GM23248 (cell line): Measurements from ENCODE around the gene CAMTA1. TPM values are rescaled to one million over a fixed set of nuclear protein-coding genes. Genes with fewer than 3 reads are reported as not detected.
A peak's percentile ranks its signal among the peaks of the same experiment; 100 is the strongest.

Experiments
- DNase-seq: peaks from one replicate; pipeline ENCODE4 v3.0.0-alpha.2; 2015
- H2AFZ ChIP-seq: fragments of 200-600 bp; sonication (generic); 2 replicates; pipeline ENCODE4 v1.6.1; 2016; ENCODE audit warnings: antibody characterized with exemption
- H3F3A ChIP-seq: fragments of 200-600 bp; sonication (generic); 2 replicates; pipeline ENCODE4 v1.6.1; 2016; ENCODE audit warnings: mild to moderate bottlenecking, antibody characterized with exemption, mixed run types; ENCODE audit not compliant: insufficient read depth
- H3K27ac ChIP-seq: fragments of 200-600 bp; sonication (generic); 2 replicates; pipeline ENCODE4 v1.5.1; 2016; ENCODE audit warnings: mild to moderate bottlenecking
- H3K27me3 ChIP-seq: fragments of 200-600 bp; sonication (generic); replicated peaks from 2 replicates; pipeline ENCODE4 v1.6.1; 2016; ENCODE audit warnings: mild to moderate bottlenecking; ENCODE audit not compliant: insufficient read depth
- H3K36me3 ChIP-seq: fragments of 200-600 bp; sonication (generic); 2 replicates; pipeline ENCODE4 v1.6.1; 2016; ENCODE audit warnings: low read depth, mild to moderate bottlenecking
- H3K4me1 ChIP-seq: fragments of 200-600 bp; sonication (generic); 2 replicates; pipeline ENCODE4 v1.6.1; 2016; ENCODE audit warnings: mild to moderate bottlenecking; ENCODE audit not compliant: insufficient read depth
- H3K4me2 ChIP-seq: fragments of 200-600 bp; sonication (generic); one replicate; pipeline ENCODE4 v1.6.1; 2016; ENCODE audit warnings: mild to moderate bottlenecking; ENCODE audit not compliant: unreplicated experiment
- H3K4me3 ChIP-seq: fragments of 200-600 bp; sonication (generic); 2 replicates; pipeline ENCODE4 v1.5.1; 2016; ENCODE audit warnings: mild to moderate bottlenecking
- H3K79me2 ChIP-seq: fragments of 200-600 bp; sonication (generic); 2 replicates; pipeline ENCODE4 v1.6.1; 2016; ENCODE audit warnings: mild to moderate bottlenecking; ENCODE audit not compliant: insufficient read depth
- H3K9ac ChIP-seq: fragments of 200-600 bp; sonication (generic); 2 replicates; pipeline ENCODE4 v1.6.1; 2016; ENCODE audit warnings: mild to moderate bottlenecking
- H3K9me2 ChIP-seq: fragments of 200-600 bp; sonication (generic); 2 replicates; pipeline ENCODE4 v1.6.1; 2016; ENCODE audit warnings: mixed run types, mild to moderate bottlenecking, moderate library complexity; ENCODE audit not compliant: insufficient read depth
- H3K9me3 ChIP-seq: fragments of 200-600 bp; sonication (generic); one replicate; pipeline ENCODE4 v1.6.1; 2017; ENCODE audit warnings: low read depth
- H4K20me1 ChIP-seq: fragments of 200-600 bp; sonication (generic); 2 replicates; pipeline ENCODE4 v1.6.0; 2016; ENCODE audit not compliant: insufficient read depth
- EZH2 ChIP-seq: fragments of 200-600 bp; sonication (generic); IDR thresholded peaks from 2 replicates; pipeline ENCODE4 v1.6.1; 2018; ENCODE audit warnings: antibody characterized with exemption, mild to moderate bottlenecking; ENCODE audit not compliant: insufficient read depth, poor library complexity, severe bottlenecking
- EZH2phosphoT487 ChIP-seq: fragments of 200-600 bp; sonication (generic); IDR thresholded peaks from 2 replicates; pipeline ENCODE4 v1.6.1; 2018; ENCODE audit warnings: antibody characterized with exemption, moderate library complexity, mild to moderate bottlenecking, low read depth; ENCODE audit not compliant: insufficient read depth
- WGBS, 2 experiments: methylation state at CpG; one replicate each; pipeline ENCODE4 v1.1.6; 2015 to 2017; ENCODE audit warnings: low lambda C conversion rate in 2 of 2, low coverage in 1 of 2; ENCODE audit errors: missing lambda C conversion rate in 2 of 2; 5-methylcytosine and 5-hydroxymethylcytosine counted together
- in situ Hi-C: fragments of 300-500 bp; cut with MboI; formaldehyde crosslinking; loops from 2 replicates; pipeline ENCODE4 v1.15.0; 2020
- polyA plus RNA-seq: library from polyadenylated mRNA; unstranded; fragments of >200 nt; fragmentation: Nextera tagmentation; extraction: Ambion mirVana; gene quantifications from 2 replicates; pipeline ENCODE4 v1.2.1, GENCODE V29; 2016
- total RNA-seq: library from RNA; depleted of rRNA; stranded (reverse); fragments of >200 nt; shearing (Covaris generic); gene quantifications from 2 replicates; pipeline ENCODE4 v1.2.3, GENCODE V29; 2014

Gene CAMTA1
- total and polyA plus RNA-seq, 2 experiments from 2014 or later = 50.1 to 165 TPM

GRCh38 chr1:7554385-7555235, 769.4 kb downstream of the CAMTA1 start:
- Histone ChIP-seq H3K27me3 (no peaks in the 10 kb centered on the region), H3K4me2 (no peak overlapping the region), H3K79me2 (no peaks in the 10 kb centered on the region), H3K4me1 (peaks cover 8% of the 10 kb centered on the region), H2AFZ (no peak overlapping the region), H3F3A (no peaks in the 10 kb centered on the region), H4K20me1 (no peaks in the 10 kb centered on the region), H3K9ac (no peak overlapping the region), H3K9me2 (no peaks in the 10 kb centered on the region), H3K9me3 (no peaks in the 10 kb centered on the region), H3K27ac (no peak overlapping the region), H3K4me3 (no peak overlapping the region), H3K36me3 (no peaks in the 10 kb centered on the region)
- in situ Hi-C loops = no loop called here
- no peak for DNase-seq
- 55 to 62% methylated on average over 8 of the region's 8 CpGs for WGBS, 2 experiments
- no peak for TF ChIP-seq EZH2phosphoT487
- TF ChIP-seq EZH2 = no peak

DNA sequence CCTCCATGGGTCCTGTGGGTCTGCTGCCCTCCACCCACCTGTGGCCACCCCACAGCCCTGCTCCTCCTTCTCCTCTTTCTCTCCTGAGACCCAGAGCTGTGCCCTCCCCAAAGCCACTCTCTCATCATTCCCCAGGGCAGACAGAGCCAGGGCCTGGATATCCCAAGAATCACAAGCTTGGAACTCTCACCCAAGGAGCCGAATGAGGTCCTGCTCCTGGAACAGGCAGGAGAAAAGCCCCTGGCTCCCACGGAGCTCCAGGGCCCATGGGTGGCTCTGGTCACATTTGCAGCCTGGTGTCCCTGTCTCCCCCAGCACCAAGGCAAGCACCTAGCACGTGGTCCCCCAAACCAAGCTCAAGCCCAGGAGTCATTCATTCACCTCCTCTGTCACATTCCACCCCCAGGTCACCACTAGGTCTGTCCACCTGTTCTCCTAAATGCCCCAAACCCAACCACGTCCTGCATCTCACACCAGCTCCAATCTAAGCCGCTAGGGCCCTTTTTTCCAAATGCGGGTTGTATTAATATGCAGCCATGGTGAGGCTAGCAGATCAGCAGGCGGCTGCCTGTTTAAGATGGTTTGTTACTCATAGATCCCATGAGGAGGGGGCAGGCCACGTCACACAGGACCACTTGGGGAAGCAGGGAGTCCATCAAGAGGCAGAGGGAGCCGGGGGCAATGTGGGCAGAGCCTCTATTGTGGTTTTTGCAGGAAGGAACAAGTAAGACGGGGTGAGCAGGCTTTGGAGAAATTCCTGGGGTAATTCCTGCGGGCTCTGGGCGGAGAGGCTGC, 770.3 kb downstream of the CAMTA1 start:
- Histone ChIP-seq H3K9ac (no peak overlapping the region), H3K27me3 (no peaks in the 10 kb centered on the region), H3K9me2 (no peaks in the 10 kb centered on the region), H4K20me1 (no peaks in the 10 kb centered on the region), H3K4me1 (no peaks in the 10 kb centered on the region), H3K36me3 (no peaks in the 10 kb centered on the region), H3K4me3 (no peak overlapping the region), H3K27ac (no peak overlapping the region), H3K4me2 (no peak overlapping the region), H3K79me2 (no peaks in the 10 kb centered on the region), H2AFZ (no peak overlapping the region), H3F3A (no peaks in the 10 kb centered on the region), H3K9me3 (no peaks in the 10 kb centered on the region)
- DNase-seq = no peak
- WGBS, 2 experiments = 63 to 72% methylated on average over 12 of the region's 12 CpGs
- in situ Hi-C loops = no loop called here
- TF ChIP-seq EZH2phosphoT487 (no peak), EZH2 (no peak)

- no peaks in the 10 kb centered on the region for H3K36me3 ChIP-seq
- H3K27me3 ChIP-seq = no peaks in the 10 kb centered on the region
- 28 to 32% methylated on average over 10 of the region's 10 CpGs for WGBS, 2 experiments
- DNase-seq = peak; percentile 32
- H4K20me1 ChIP-seq = no peaks in the 10 kb centered on the region
- no peaks in the 10 kb centered on the region for H3F3A ChIP-seq
- in situ Hi-C loops = no loop called here
- H2AFZ ChIP-seq = no peak overlapping the region
- H3K79me2 ChIP-seq = no peaks in the 10 kb centered on the region
- H3K27ac ChIP-seq = no peak overlapping the region
- H3K9me3 ChIP-seq = no peaks in the 10 kb centered on the region
- TF ChIP-seq EZH2 = no peak
- no peak for TF ChIP-seq EZH2phosphoT487
- no peak overlapping the region for H3K4me3 ChIP-seq
- no peak overlapping the region for H3K9ac ChIP-seq
- H3K9me2 ChIP-seq = no peaks in the 10 kb centered on the region
- H3K4me2 ChIP-seq = no peak overlapping the region
- H3K4me1 ChIP-seq = no peaks in the 10 kb centered on the region
These were observed 772.1 kb downstream of the CAMTA1 start for GRCh38 chr1:7557301-7557891.

DNA sequence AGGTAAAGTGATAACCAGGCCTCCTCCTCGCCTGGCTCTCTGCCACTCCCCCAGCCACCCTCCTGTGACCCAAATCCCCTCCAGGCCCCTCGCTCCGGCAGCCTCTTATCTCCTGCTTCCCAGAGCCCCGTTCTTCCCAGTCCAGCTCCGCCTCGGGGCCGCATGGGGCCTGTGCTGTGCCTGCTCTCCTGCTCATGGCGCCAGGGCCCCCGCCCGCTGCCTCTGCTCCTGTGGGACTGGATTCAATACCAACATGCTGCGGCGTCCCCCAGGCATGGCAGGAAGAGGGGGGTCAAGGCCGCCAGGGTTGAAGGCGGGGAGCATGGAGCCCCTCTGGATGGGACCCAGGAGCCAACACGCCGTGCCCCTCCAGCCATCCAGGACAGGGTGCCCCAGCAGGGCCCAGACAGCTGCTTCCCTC, 772.8 kb downstream of the CAMTA1 start:
- no peak overlapping the region for H3K9ac ChIP-seq
- no peak overlapping the region for H3K4me2 ChIP-seq
- H3K27me3 ChIP-seq = no peaks in the 10 kb centered on the region
- in situ Hi-C loops = no loop called here
- TF ChIP-seq EZH2phosphoT487 = no peak
- no peak for TF ChIP-seq EZH2
- no peak for DNase-seq
- H3K79me2 ChIP-seq = no peaks in the 10 kb centered on the region
- H3K27ac ChIP-seq = no peak overlapping the region
- H3K9me3 ChIP-seq = no peaks in the 10 kb centered on the region
- H2AFZ ChIP-seq = no peak overlapping the region
- no peak overlapping the region for H3K4me3 ChIP-seq
- H3K4me1 ChIP-seq = no peaks in the 10 kb centered on the region
- no peaks in the 10 kb centered on the region for H3K36me3 ChIP-seq
- no peaks in the 10 kb centered on the region for H4K20me1 ChIP-seq
- H3K9me2 ChIP-seq = no peaks in the 10 kb centered on the region
- no peaks in the 10 kb centered on the region for H3F3A ChIP-seq
- WGBS, 2 experiments = 71 to 75% methylated on average over 15 to 16 of the region's 16 CpGs
